HepG2 (cell line): Measurements from ENCODE around the gene GPN2. TPM values are rescaled to one million over a fixed set of nuclear protein-coding genes. Genes with fewer than 3 reads are reported as not detected.
A peak's percentile ranks its signal among the peaks of the same experiment; 100 is the strongest.

Experiments used
- ATAC-seq: fragments of 200-7000 bp; cut with Tn5 transposase; 3 replicates; pipeline ENCODE4 v1.9.1; 2020; ENCODE audit warnings: mild to moderate bottlenecking, moderate library complexity
- BruUV-seq: library from RNA; stranded (reverse); fragments of 400-500 nt; replicated peaks from 2 replicates; lab custom pipeline; 2021; lab: Mats Ljungman, UMichigan
- CTCF ChIA-PET: fragments of 300-600 bp; formaldehyde crosslinking; extraction: SDS; loops from one replicate; lab custom pipeline; 2021; ENCODE audit warnings: low total read pairs, inconsistent platforms, low intra/inter-chr PET ratio; lab: Yijun Ruan, JAX
- POLR2A ChIA-PET: fragments of 350-600 bp; sonication (Branson Sonifier 250); formaldehyde crosslinking; loops from one replicate; lab custom pipeline; 2020; ENCODE audit warnings: antibody characterized with exemption, inconsistent platforms; lab: Yijun Ruan, JAX
- DNase-seq: peaks from one replicate; pipeline ENCODE4 v3.0.0-alpha.2; 2015; ENCODE audit warnings: low spot score
- FAIRE-seq: peaks from 3 replicates; lab custom pipeline; 2011; peaks lifted over from hg19 to GRCh38; lab: Jason Lieb, UNC
- H2AFZ ChIP-seq: one replicate; pipeline ENCODE4 v1.6.1; 2011; ENCODE audit warnings: low read length, inconsistent platforms
- H3K27ac ChIP-seq: fragments of 300-600 bp; 3 replicates; pipeline ENCODE4 v1.8.0; 2011; ENCODE audit warnings: mixed run types, mild to moderate bottlenecking, mixed read lengths, low read length, inconsistent platforms; ENCODE audit not compliant: insufficient read depth; ENCODE audit errors: extremely low read length
- H3K27me3 ChIP-seq, 2 experiments: fragments of 200-600 bp in 1 of 2; 2 replicates in 1 of 2; 3 replicates in 1 of 2; pipeline versions ENCODE4 v1.6.0 to v1.8.0; 2011; ENCODE audit warnings: low read length in 2 of 2, mild to moderate bottlenecking in 2 of 2, moderate library complexity in 2 of 2, inconsistent platforms in 1 of 2; ENCODE audit not compliant: insufficient read depth in 2 of 2, control insufficient read depth in 1 of 2
- H3K36me3 ChIP-seq, 2 experiments: fragments of 200-600 bp in 1 of 2; replicated peaks in 1 of 2; 2 replicates in 1 of 2; 3 replicates in 1 of 2; pipeline versions ENCODE4 v1.5.1 to v1.8.0; 2011; ENCODE audit warnings: low read length in 2 of 2, inconsistent platforms in 1 of 2; ENCODE audit not compliant: insufficient read depth in 2 of 2, control insufficient read depth in 1 of 2
- H3K4me1 ChIP-seq: 2 replicates; pipeline ENCODE4 v1.5.1; 2012; ENCODE audit warnings: low read length, inconsistent platforms; ENCODE audit not compliant: insufficient read depth
- H3K4me2 ChIP-seq: 2 replicates; pipeline ENCODE4 v1.6.0; 2011; ENCODE audit warnings: low read depth, low read length, inconsistent platforms
- H3K4me3 ChIP-seq, 3 experiments: fragments of 200-600 bp in 1 of 3; sonication (generic), shearing (Covaris generic) in 1 of 3; replicated peaks in 1 of 3; 2 replicates each; pipeline ENCODE4 v1.5.1; 2011 to 2016; ENCODE audit warnings: low read length in 3 of 3, inconsistent platforms in 2 of 3, low read depth in 2 of 3, mild to moderate bottlenecking in 2 of 3, control low read depth in 1 of 3, mixed read lengths in 1 of 3; ENCODE audit not compliant: insufficient read depth in 1 of 3
- H3K79me2 ChIP-seq: one replicate; pipeline ENCODE4 v1.6.1; 2011; ENCODE audit warnings: low read length, inconsistent platforms; ENCODE audit not compliant: insufficient read depth
- H3K9ac ChIP-seq: 2 replicates; pipeline ENCODE4 v1.6.0; 2011; ENCODE audit warnings: mild to moderate bottlenecking, low read depth, low read length, inconsistent platforms; ENCODE audit not compliant: insufficient read depth
- H3K9me3 ChIP-seq: 2 replicates; pipeline ENCODE4 v1.5.1; 2012; ENCODE audit warnings: mild to moderate bottlenecking, low read length
- H4K20me1 ChIP-seq: 2 replicates; pipeline ENCODE4 v1.6.0; 2011; ENCODE audit warnings: inconsistent platforms, mild to moderate bottlenecking, low read length, moderate library complexity; ENCODE audit not compliant: insufficient read depth
- FOXA1 ChIP-seq, 2 experiments: fragments of 450-650 bp in 1 of 2; sonication (generic) in 1 of 2; formaldehyde crosslinking in 1 of 2; IDR thresholded peaks; 2 replicates each; pipeline versions ENCODE4 v1.4.0 to v1.6.1; 2016 to 2020; ENCODE audit warnings: missing genetic modification reagents in 1 of 2
- FOXJ3 ChIP-seq: sonication (generic); formaldehyde crosslinking; IDR thresholded peaks from 2 replicates; pipeline ENCODE4 v1.4.0; 2020; ENCODE audit warnings: missing genetic modification reagents, mild to moderate bottlenecking, borderline replicate concordance
- REL ChIP-seq: sonication (generic); formaldehyde crosslinking; conservative IDR thresholded peaks from 2 replicates; pipeline ENCODE4 v1.8.0; 2022; ENCODE audit warnings: mild to moderate bottlenecking, missing genetic modification reagents, moderate library complexity
- SPEN ChIP-seq: sonication (generic); formaldehyde crosslinking; IDR thresholded peaks from 2 replicates; pipeline ENCODE4 v1.5.1; 2020; ENCODE audit warnings: low read depth, mild to moderate bottlenecking, missing genetic modification reagents
- TBP ChIP-seq: sonication (generic); formaldehyde crosslinking; IDR thresholded peaks from 2 replicates; pipeline ENCODE4 v1.5.0; 2020; ENCODE audit warnings: missing genetic modification reagents
- THAP11 ChIP-seq: IDR thresholded peaks from 2 replicates; pipeline ENCODE4 v1.6.1; 2016; ENCODE audit warnings: missing biosample characterization, missing genetic modification reagents
- ZKSCAN1 ChIP-seq: fragments of 150-350 bp; IDR thresholded peaks from 2 replicates; pipeline ENCODE4 v1.6.1; 2014; ENCODE audit warnings: low read length
- ZNF33B ChIP-seq: sonication (generic); formaldehyde crosslinking; IDR thresholded peaks from 2 replicates; pipeline ENCODE4 v1.5.1; 2020; ENCODE audit warnings: mild to moderate bottlenecking, missing genetic modification reagents
- ZNF350 ChIP-seq: sonication (generic); formaldehyde crosslinking; IDR thresholded peaks from 2 replicates; pipeline ENCODE4 v1.4.0; 2020; ENCODE audit warnings: mild to moderate bottlenecking, low read depth, missing genetic modification reagents, borderline replicate concordance
- ZNF691 ChIP-seq: sonication (generic); formaldehyde crosslinking; IDR thresholded peaks from 2 replicates; pipeline ENCODE4 v1.4.0; 2020; ENCODE audit warnings: missing genetic modification reagents, low read depth, mild to moderate bottlenecking, borderline replicate concordance
- ZNF781 ChIP-seq: sonication (generic); formaldehyde crosslinking; IDR thresholded peaks from 2 replicates; pipeline ENCODE4 v1.5.1; 2020; ENCODE audit warnings: borderline replicate concordance, mild to moderate bottlenecking, missing genetic modification reagents; ENCODE audit errors: not compliant biosample characterization
- ZNF788 ChIP-seq: sonication (generic); formaldehyde crosslinking; IDR thresholded peaks from 2 replicates; pipeline ENCODE4 v1.5.0; 2020; ENCODE audit warnings: mild to moderate bottlenecking, missing genetic modification reagents, borderline replicate concordance
- ZSCAN22 ChIP-seq: sonication (generic); formaldehyde crosslinking; IDR thresholded peaks from 2 replicates; pipeline ENCODE4 v1.4.0; 2020; ENCODE audit warnings: mild to moderate bottlenecking, missing genetic modification reagents
- WGBS: methylation state at CpG from one replicate; pipeline ENCODE4 v1.1.6; 2017; ENCODE audit warnings: low lambda C conversion rate; 5-methylcytosine and 5-hydroxymethylcytosine counted together
- in situ Hi-C: cut with HindIII; loops from 2 replicates; pipeline ENCODE4 v1.10.0; 2017; ENCODE audit warnings: low pct_unique_long_range_greater_than_20kb; ENCODE audit not compliant: extremely low pct_ligation_motif_present
- intact Hi-C: fragments of 100-400 bp; cut with micrococcal nuclease; formaldehyde crosslinking; loops from one replicate; pipeline ENCODE4 v1.10.0; 2022; ENCODE audit not compliant: unreplicated experiment
- polyA plus RNA-seq, 8 experiments: library from polyadenylated mRNA; depleted of rRNA in 3 of 8; stranded (reverse) in 7 of 8; unstranded in 1 of 8; fragments of >200 nt; fragmentation: Illumina TruSeq in 4 of 8; extraction: Trizol in 4 of 8; gene quantifications; 2 replicates each; pipeline versions ENCODE4 v1.2.1 to v1.2.3, GENCODE V29; 2011 to 2016; ENCODE audit warnings: low read depth in 4 of 8, missing spikeins in 1 of 8, mixed read lengths in 1 of 8; ENCODE audit not compliant: insufficient read depth in 1 of 8
- total RNA-seq, 5 experiments: library from RNA; depleted of rRNA; stranded (reverse); fragments of >200 nt; fragmentation: Illumina TruSeq; extraction: Trizol; gene quantifications; 2 replicates each; pipeline ENCODE4 v1.2.3, GENCODE V29; 2016; ENCODE audit warnings: low read depth in 1 of 5
- TF ChIP-seq, protein P1 (sequence below): sonication (generic); formaldehyde crosslinking; IDR thresholded peaks from 2 replicates; pipeline ENCODE4 v1.4.0; 2020; ENCODE audit warnings: mild to moderate bottlenecking, missing genetic modification reagents
- TF ChIP-seq, protein P2 (sequence below): sonication (generic); formaldehyde crosslinking; IDR thresholded peaks from 2 replicates; pipeline ENCODE4 v1.4.0; 2020; ENCODE audit warnings: missing genetic modification reagents, borderline replicate concordance

GPN2 gene
- total and polyA plus RNA-seq, 2 of the 13 experiments (the other 11 are each of a cell fraction or from before 2014, with no cell fraction given) = 19.3 to 38.9 TPM

- CTCF ChIA-PET = interaction anchor here (1.2 kb wide), 1 partner anchor 30 kb away, joined by 3 read pairs; no protein-coding TSS in a partner anchor
- WGBS = 92% methylated on average over 1 of the region's 1 CpG
- TF ChIP-seq ZNF781 (CRISPR knock-in tag) = no peak
- no peak for TF ChIP-seq ZNF350 (CRISPR knock-in tag)
- TF ChIP-seq ZSCAN22 = no peak
- TF ChIP-seq REL (CRISPR knock-in tag) = no peak
- TF ChIP-seq ZNF691 (CRISPR knock-in tag) = no peak
- no peak for TF ChIP-seq ZNF33B
- no peak for TF ChIP-seq THAP11 (CRISPR knock-in tag)
- no peak for TF ChIP-seq ZNF788 (CRISPR knock-in tag)
- TF ChIP-seq, protein P1, sequence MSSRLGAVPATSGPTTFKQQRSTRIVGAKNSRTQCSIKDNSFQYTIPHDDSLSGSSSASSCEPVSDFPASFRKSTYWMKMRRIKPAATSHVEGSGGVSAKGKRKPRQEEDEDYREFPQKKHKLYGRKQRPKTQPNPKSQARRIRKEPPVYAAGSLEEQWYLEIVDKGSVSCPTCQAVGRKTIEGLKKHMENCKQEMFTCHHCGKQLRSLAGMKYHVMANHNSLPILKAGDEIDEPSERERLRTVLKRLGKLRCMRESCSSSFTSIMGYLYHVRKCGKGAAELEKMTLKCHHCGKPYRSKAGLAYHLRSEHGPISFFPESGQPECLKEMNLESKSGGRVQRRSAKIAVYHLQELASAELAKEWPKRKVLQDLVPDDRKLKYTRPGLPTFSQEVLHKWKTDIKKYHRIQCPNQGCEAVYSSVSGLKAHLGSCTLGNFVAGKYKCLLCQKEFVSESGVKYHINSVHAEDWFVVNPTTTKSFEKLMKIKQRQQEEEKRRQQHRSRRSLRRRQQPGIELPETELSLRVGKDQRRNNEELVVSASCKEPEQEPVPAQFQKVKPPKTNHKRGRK = no peak
- no peak for TF ChIP-seq SPEN (CRISPR knock-in tag)
- TF ChIP-seq, protein P2, sequence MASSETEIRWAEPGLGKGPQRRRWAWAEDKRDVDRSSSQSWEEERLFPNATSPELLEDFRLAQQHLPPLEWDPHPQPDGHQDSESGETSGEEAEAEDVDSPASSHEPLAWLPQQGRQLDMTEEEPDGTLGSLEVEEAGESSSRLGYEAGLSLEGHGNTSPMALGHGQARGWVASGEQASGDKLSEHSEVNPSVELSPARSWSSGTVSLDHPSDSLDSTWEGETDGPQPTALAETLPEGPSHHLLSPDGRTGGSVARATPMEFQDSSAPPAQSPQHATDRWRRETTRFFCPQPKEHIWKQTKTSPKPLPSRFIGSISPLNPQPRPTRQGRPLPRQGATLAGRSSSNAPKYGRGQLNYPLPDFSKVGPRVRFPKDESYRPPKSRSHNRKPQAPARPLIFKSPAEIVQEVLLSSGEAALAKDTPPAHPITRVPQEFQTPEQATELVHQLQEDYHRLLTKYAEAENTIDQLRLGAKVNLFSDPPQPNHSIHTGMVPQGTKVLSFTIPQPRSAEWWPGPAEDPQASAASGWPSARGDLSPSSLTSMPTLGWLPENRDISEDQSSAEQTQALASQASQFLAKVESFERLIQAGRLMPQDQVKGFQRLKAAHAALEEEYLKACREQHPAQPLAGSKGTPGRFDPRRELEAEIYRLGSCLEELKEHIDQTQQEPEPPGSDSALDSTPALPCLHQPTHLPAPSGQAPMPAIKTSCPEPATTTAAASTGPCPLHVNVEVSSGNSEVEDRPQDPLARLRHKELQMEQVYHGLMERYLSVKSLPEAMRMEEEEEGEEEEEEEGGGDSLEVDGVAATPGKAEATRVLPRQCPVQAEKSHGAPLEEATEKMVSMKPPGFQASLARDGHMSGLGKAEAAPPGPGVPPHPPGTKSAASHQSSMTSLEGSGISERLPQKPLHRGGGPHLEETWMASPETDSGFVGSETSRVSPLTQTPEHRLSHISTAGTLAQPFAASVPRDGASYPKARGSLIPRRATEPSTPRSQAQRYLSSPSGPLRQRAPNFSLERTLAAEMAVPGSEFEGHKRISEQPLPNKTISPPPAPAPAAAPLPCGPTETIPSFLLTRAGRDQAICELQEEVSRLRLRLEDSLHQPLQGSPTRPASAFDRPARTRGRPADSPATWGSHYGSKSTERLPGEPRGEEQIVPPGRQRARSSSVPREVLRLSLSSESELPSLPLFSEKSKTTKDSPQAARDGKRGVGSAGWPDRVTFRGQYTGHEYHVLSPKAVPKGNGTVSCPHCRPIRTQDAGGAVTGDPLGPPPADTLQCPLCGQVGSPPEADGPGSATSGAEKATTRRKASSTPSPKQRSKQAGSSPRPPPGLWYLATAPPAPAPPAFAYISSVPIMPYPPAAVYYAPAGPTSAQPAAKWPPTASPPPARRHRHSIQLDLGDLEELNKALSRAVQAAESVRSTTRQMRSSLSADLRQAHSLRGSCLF (CRISPR knock-in tag) = no peak
- TF ChIP-seq FOXA1 (IDR thresholded peaks at IDR 0.05) = no peak
- no peak for TF ChIP-seq FOXA1 (CRISPR knock-in tag; IDR thresholded peaks at IDR 0.05)
- peak; percentile 78 for TF ChIP-seq ZKSCAN1
- TF ChIP-seq FOXJ3 = no peak
- TF ChIP-seq TBP (CRISPR knock-in tag) = 0 out of 2 replicates have a peak, but pooled peaks have one; percentile 53
Measured at GRCh38 chr1:26839339-26839722, 50.8 kb downstream of the GPN2 start.

More at GRCh38 chr1:26839339-26839722, 50.8 kb downstream of the GPN2 start:
- Histone ChIP-seq H2AFZ (no peak overlapping the region), H3K4me1 (peaks cover 30% of the 10 kb centered on the region), H3K9ac (peak overlapping the region; percentile 50), H3K4me3 (no peak overlapping the region), H3K79me2 (no peaks in the 10 kb centered on the region), H3K27ac (peak overlapping the region; percentile 70), H3K4me2 (peak overlapping the region; percentile 35), H3K27me3 (no peaks in the 10 kb centered on the region), H3K9me3 (no peaks in the 10 kb centered on the region), H3K36me3 (peaks cover 7 to 23% of the 10 kb centered on the region in 2 experiments; a peak in 4 of 5 replicates), H4K20me1 (no peaks in the 10 kb centered on the region)
- POLR2A ChIA-PET = interaction anchor here (0.9 to 1.9 kb wide), 9 partner anchors 10 to 51 kb away, joined by 3 to 7 read pairs (median 3); partner anchors contain the start of genes GPN2 and ZDHHC18
- intact Hi-C loops = no loop called here
- BruUV-seq = no TSS peak
- DNase-seq (no peak), ATAC-seq (peak; percentile 6; the same call in 1 of the 3 replicates), FAIRE-seq (no peak)
- in situ Hi-C loops = no loop called here
